IMR-90 (cell line): Measurements from ENCODE around the gene SIPA1L3. TPM values are rescaled to one million over a fixed set of nuclear protein-coding genes. Genes with fewer than 3 reads are reported as not detected.

Source experiments
- ATAC-seq: fragments of 200-7000 bp; cut with Tn5 transposase; 2 replicates; pipeline ENCODE4 v1.9.1; 2020; ENCODE audit warnings: low read depth, mild to moderate bottlenecking, moderate library complexity
- BruUV-seq: library from RNA; stranded (reverse); fragments of 400-500 nt; replicated peaks from 2 replicates; lab custom pipeline; 2021; lab: Mats Ljungman, UMichigan
- CTCF ChIA-PET: fragments of 300-600 bp; formaldehyde crosslinking; extraction: SDS; loops from one replicate; lab custom pipeline; 2021; ENCODE audit warnings: antibody characterized with exemption; lab: Yijun Ruan, JAX
- POLR2A ChIA-PET: fragments of 300-600 bp; sonication (Branson Sonifier 250); formaldehyde crosslinking; loops from one replicate; lab custom pipeline; 2022; ENCODE audit warnings: antibody characterized with exemption; ENCODE audit not compliant: unreplicated experiment; lab: Charles Lee
- DNase-seq: peaks from one replicate; pipeline ENCODE4 v3.0.0; 2013
- H2AFZ ChIP-seq: replicated peaks from 2 replicates; pipeline ENCODE3; 2013; ENCODE audit warnings: low read length, mild to moderate bottlenecking; ENCODE audit not compliant: poor library complexity
- H2AK5ac ChIP-seq: 2 replicates; pipeline ENCODE4 v1.6.1; 2013; ENCODE audit warnings: low read depth, low read length, inconsistent platforms
- H2AK9ac ChIP-seq: replicated peaks from 2 replicates; pipeline ENCODE3; 2013; ENCODE audit warnings: mild to moderate bottlenecking, low read depth, low read length, moderate library complexity; ENCODE audit not compliant: poor library complexity
- H2BK120ac ChIP-seq: 2 replicates; pipeline ENCODE4 v1.6.1; 2013; ENCODE audit warnings: low read depth, low read length, inconsistent platforms
- H2BK15ac ChIP-seq: 3 replicates; pipeline ENCODE4 v1.6.1; 2013; ENCODE audit warnings: low read depth, low read length, inconsistent platforms
- H2BK20ac ChIP-seq: 2 replicates; pipeline ENCODE4 v1.6.1; 2013; ENCODE audit warnings: low read depth, mild to moderate bottlenecking, inconsistent platforms, low read length, moderate library complexity
- H2BK5ac ChIP-seq: 2 replicates; pipeline ENCODE4 v1.6.1; 2013; ENCODE audit warnings: mild to moderate bottlenecking, low read depth, low read length, inconsistent platforms; ENCODE audit not compliant: poor library complexity, severe bottlenecking
- H3K14ac ChIP-seq: replicated peaks from 2 replicates; pipeline ENCODE4 v1.6.1; 2013; ENCODE audit warnings: low read depth, low read length, inconsistent platforms
- H3K18ac ChIP-seq: 2 replicates; pipeline ENCODE4 v1.6.1; 2013; ENCODE audit warnings: low read depth, low read length, control low read depth
- H3K23ac ChIP-seq: 2 replicates; pipeline ENCODE4 v1.6.1; 2013; ENCODE audit warnings: low read depth, low read length, inconsistent platforms
- H3K27ac ChIP-seq: 2 replicates; pipeline ENCODE4 v1.5.1; 2013; ENCODE audit warnings: mild to moderate bottlenecking, control low read depth, low read length; ENCODE audit not compliant: insufficient read depth
- H3K27me3 ChIP-seq: 2 replicates; pipeline ENCODE4 v1.6.1; 2013; ENCODE audit warnings: low read length; ENCODE audit not compliant: control insufficient read depth, insufficient read depth
- H3K36me3 ChIP-seq: 2 replicates; pipeline ENCODE4 v1.6.1; 2013; ENCODE audit warnings: low read length, mixed read lengths; ENCODE audit not compliant: control insufficient read depth, insufficient read depth
- H3K4ac ChIP-seq: 2 replicates; pipeline ENCODE4 v1.6.1; 2013; ENCODE audit warnings: low read depth, low read length, inconsistent platforms
- H3K4me1 ChIP-seq: 2 replicates; pipeline ENCODE4 v1.6.1; 2013; ENCODE audit warnings: low read length, mixed read lengths; ENCODE audit not compliant: control insufficient read depth, insufficient read depth
- H3K4me2 ChIP-seq: 2 replicates; pipeline ENCODE4 v1.6.1; 2013; ENCODE audit warnings: low read depth, mild to moderate bottlenecking, control low read depth, low read length, moderate library complexity
- H3K4me3 ChIP-seq: 2 replicates; pipeline ENCODE4 v1.5.1; 2013; ENCODE audit warnings: low read depth, mild to moderate bottlenecking, control low read depth, low read length, moderate library complexity; ENCODE audit not compliant: insufficient read depth
- H3K56ac ChIP-seq: 2 replicates; pipeline ENCODE4 v1.6.1; 2013; ENCODE audit warnings: low read length, inconsistent platforms; ENCODE audit not compliant: insufficient read depth; ENCODE audit errors: extremely low read depth
- H3K79me1 ChIP-seq, 2 experiments: 2 replicates each; pipeline ENCODE4 v1.6.1; 2013; ENCODE audit warnings: low read length in 2 of 2, inconsistent platforms in 1 of 2, low read depth in 1 of 2
- H3K9ac ChIP-seq: 2 replicates; pipeline ENCODE4 v1.6.1; 2013; ENCODE audit warnings: low read depth, low read length, control low read depth
- H3K9me1 ChIP-seq: 2 replicates; pipeline ENCODE4 v1.6.1; 2013; ENCODE audit warnings: low read length, inconsistent platforms; ENCODE audit not compliant: insufficient read depth
- H3K9me3 ChIP-seq: 2 replicates; pipeline ENCODE4 v1.6.1; 2013; ENCODE audit warnings: low read length; ENCODE audit not compliant: control insufficient read depth, insufficient read depth
- H4K20me1 ChIP-seq: 2 replicates; pipeline ENCODE4 v1.6.1; 2013; ENCODE audit warnings: low read length, inconsistent platforms; ENCODE audit not compliant: insufficient read depth
- H4K5ac ChIP-seq: 2 replicates; pipeline ENCODE4 v1.6.1; 2013; ENCODE audit warnings: mild to moderate bottlenecking, low read depth, low read length, control low read depth
- H4K8ac ChIP-seq, 2 experiments: 2 replicates each; pipeline ENCODE4 v1.6.1; 2013; ENCODE audit warnings: low read depth in 2 of 2, low read length in 2 of 2, control low read depth in 1 of 2, inconsistent platforms in 1 of 2
- H4K91ac ChIP-seq: 2 replicates; pipeline ENCODE4 v1.6.1; 2013; ENCODE audit warnings: low read depth, low read length, inconsistent platforms; ENCODE audit not compliant: insufficient read depth
- BHLHE40 ChIP-seq: fragments of 150-350 bp; IDR thresholded peaks from 2 replicates; pipeline ENCODE4 v1.6.1; 2016; ENCODE audit warnings: mild to moderate bottlenecking, low read depth, low read length
- CEBPB ChIP-seq: IDR thresholded peaks from 2 replicates; pipeline ENCODE4 v1.6.1; 2012; ENCODE audit warnings: low read depth, low read length, improper control_type of control experiment
- ELK1 ChIP-seq: fragments of 150-350 bp; IDR thresholded peaks from 2 replicates; pipeline ENCODE4 v1.6.1; 2016; ENCODE audit warnings: low read depth, mild to moderate bottlenecking, low read length, moderate library complexity, borderline replicate concordance
- FOS ChIP-seq: fragments of 150-350 bp; IDR thresholded peaks from 2 replicates; pipeline ENCODE4 v1.6.1; 2016; ENCODE audit warnings: low read depth, low read length
- MAFK ChIP-seq: IDR thresholded peaks from 2 replicates; pipeline ENCODE4 v1.6.1; 2012; ENCODE audit warnings: low read depth, low read length, improper control_type of control experiment
- MAZ ChIP-seq: IDR thresholded peaks from 2 replicates; pipeline ENCODE4 v1.6.1; 2012; ENCODE audit warnings: low read depth, mild to moderate bottlenecking, low read length, improper control_type of control experiment, moderate library complexity, borderline replicate concordance
- MXI1 ChIP-seq: IDR thresholded peaks from 2 replicates; pipeline ENCODE4 v1.6.1; 2012; ENCODE audit warnings: low read depth, mild to moderate bottlenecking, low read length, moderate library complexity, borderline replicate concordance
- RAD21 ChIP-seq: IDR thresholded peaks from 2 replicates; pipeline ENCODE4 v1.6.1; 2012; ENCODE audit warnings: low read length, improper control_type of control experiment
- RCOR1 ChIP-seq: IDR thresholded peaks from 2 replicates; pipeline ENCODE4 v1.6.1; 2012; ENCODE audit warnings: mild to moderate bottlenecking, low read length, improper control_type of control experiment; ENCODE audit not compliant: insufficient replicate concordance
- RFX5 ChIP-seq: IDR thresholded peaks from 2 replicates; pipeline ENCODE4 v1.8.0; 2012; ENCODE audit warnings: low read depth, mild to moderate bottlenecking, low read length, moderate library complexity
- SMC3 ChIP-seq: fragments of 150-350 bp; IDR thresholded peaks from 2 replicates; pipeline ENCODE4 v1.6.1; 2016; ENCODE audit warnings: low read depth, mild to moderate bottlenecking, antibody characterized with exemption, low read length, moderate library complexity
- WGBS, 2 experiments: methylation state at CpG; one replicate each; pipeline versions ENCODE4 v1.1.5 to v1.1.7; 2013; ENCODE audit warnings: missing lambda C conversion rate in 2 of 2; ENCODE audit not compliant: insufficient read length in 1 of 2; ENCODE audit errors: extremely low coverage in 2 of 2; 5-methylcytosine and 5-hydroxymethylcytosine counted together
- dilution Hi-C: fragments of 300-500 bp; cut with HindIII; formaldehyde crosslinking; loops from one replicate; pipeline ENCODE4 v1.14.3; 2018; ENCODE audit warnings: low sequenced_read_pairs; ENCODE audit not compliant: unreplicated experiment
- in situ Hi-C: fragments of 300-500 bp; cut with MboI; formaldehyde crosslinking; loops from 3 replicates; pipeline ENCODE4 v1.14.3; 2019; ENCODE audit warnings: low sequenced_read_pairs, inconsistent platforms, mixed read lengths
- intact Hi-C: fragments of 100-400 bp; cut with micrococcal nuclease; formaldehyde crosslinking; loops from 2 replicates; pipeline ENCODE4 v1.10.0; 2022
- polyA plus RNA-seq, 3 experiments: library from polyadenylated mRNA; depleted of rRNA; stranded (reverse); fragments of >200 nt; gene quantifications; 2 replicates each; pipeline ENCODE4 v1.2.3, GENCODE V29; 2012; ENCODE audit warnings: low replicate concordance in 1 of 3
- total RNA-seq: library from RNA; depleted of rRNA; stranded (reverse); fragments of >200 nt; gene quantifications from 2 replicates; pipeline ENCODE4 v1.2.3, GENCODE V29; 2012
- TF ChIP-seq, protein P1 (sequence below): conservative IDR thresholded peaks from 2 replicates; pipeline ENCODE4 v1.5.1; 2012; ENCODE audit warnings: mild to moderate bottlenecking, low read depth, low read length, improper control_type of control experiment

SIPA1L3 gene
- total and polyA plus RNA-seq, 2 of the 4 experiments (the other 2 are of a cell fraction), result 4.1 to 9.4 TPM

DNA sequence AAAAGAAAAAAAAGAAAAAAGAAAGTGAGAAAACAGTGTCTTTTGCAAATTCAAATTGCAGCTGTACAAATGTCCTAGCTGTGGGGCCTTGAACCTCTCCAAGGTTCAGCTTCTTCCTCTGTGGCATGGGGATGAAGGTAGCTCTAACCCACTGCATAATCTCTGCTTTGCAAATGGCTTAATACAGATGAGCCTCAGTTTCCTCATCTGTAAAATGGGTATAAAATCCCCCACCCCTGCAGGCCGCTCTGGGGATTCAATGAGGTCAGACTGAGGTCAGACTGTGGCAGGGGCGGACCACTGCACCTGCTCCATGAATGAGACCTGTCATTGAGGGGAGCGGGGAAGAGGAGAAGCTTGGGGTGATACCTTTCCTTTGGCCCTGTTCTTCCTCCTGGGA is 311.2 kb downstream of the SIPA1L3 start:
- no peak overlapping the region for H3K4me3 ChIP-seq
- no peak for ATAC-seq
- CTCF ChIA-PET, result no interaction called here
- no peak overlapping the region for H3K56ac ChIP-seq
- TF ChIP-seq MAZ, result no peak
- no peak for TF ChIP-seq RAD21
- no peak for TF ChIP-seq BHLHE40
- no peak for TF ChIP-seq SMC3
- no peak for TF ChIP-seq FOS
- TF ChIP-seq ELK1, result no peak
- TF ChIP-seq RFX5, result no peak
- no peak for TF ChIP-seq RCOR1
- no peak for TF ChIP-seq CEBPB
- TF ChIP-seq, protein P1, sequence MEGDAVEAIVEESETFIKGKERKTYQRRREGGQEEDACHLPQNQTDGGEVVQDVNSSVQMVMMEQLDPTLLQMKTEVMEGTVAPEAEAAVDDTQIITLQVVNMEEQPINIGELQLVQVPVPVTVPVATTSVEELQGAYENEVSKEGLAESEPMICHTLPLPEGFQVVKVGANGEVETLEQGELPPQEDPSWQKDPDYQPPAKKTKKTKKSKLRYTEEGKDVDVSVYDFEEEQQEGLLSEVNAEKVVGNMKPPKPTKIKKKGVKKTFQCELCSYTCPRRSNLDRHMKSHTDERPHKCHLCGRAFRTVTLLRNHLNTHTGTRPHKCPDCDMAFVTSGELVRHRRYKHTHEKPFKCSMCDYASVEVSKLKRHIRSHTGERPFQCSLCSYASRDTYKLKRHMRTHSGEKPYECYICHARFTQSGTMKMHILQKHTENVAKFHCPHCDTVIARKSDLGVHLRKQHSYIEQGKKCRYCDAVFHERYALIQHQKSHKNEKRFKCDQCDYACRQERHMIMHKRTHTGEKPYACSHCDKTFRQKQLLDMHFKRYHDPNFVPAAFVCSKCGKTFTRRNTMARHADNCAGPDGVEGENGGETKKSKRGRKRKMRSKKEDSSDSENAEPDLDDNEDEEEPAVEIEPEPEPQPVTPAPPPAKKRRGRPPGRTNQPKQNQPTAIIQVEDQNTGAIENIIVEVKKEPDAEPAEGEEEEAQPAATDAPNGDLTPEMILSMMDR, result no peak
- no peak for TF ChIP-seq MXI1
- no peak for TF ChIP-seq MAFK
- H2BK20ac ChIP-seq, result no peak overlapping the region
- dilution Hi-C loops, result no loop called here
- H3K18ac ChIP-seq, result no peak overlapping the region
- in situ Hi-C loops, result no loop called here
- no CpG with 5 or more reads among the region's 3 CpGs for WGBS, 2 experiments
- H4K91ac ChIP-seq, result no peak overlapping the region
- no peak for DNase-seq
- no peak overlapping the region for H2BK15ac ChIP-seq
- no peak overlapping the region for H3K9ac ChIP-seq
- H3K27ac ChIP-seq, result no peak overlapping the region
- no peak overlapping the region for H2AK5ac ChIP-seq
- peaks cover 5 to 14% of the 10 kb centered on the region in 2 experiments for H3K79me1 ChIP-seq
- no peak overlapping the region for H2AK9ac ChIP-seq
- no TSS peak for BruUV-seq
- no peak overlapping the region for H3K4me2 ChIP-seq
- no peak overlapping the region for H3K4ac ChIP-seq
- no peak overlapping the region for H2BK120ac ChIP-seq
- H4K8ac ChIP-seq, result no peak overlapping the region
- H3K27me3 ChIP-seq, result no peaks in the 10 kb centered on the region
- 0 out of 2 replicates have a peak, but pooled peaks cover 3% of the 10 kb centered on the region for H4K20me1 ChIP-seq
- H3K14ac ChIP-seq, result no peak overlapping the region
- peaks cover 2% of the 10 kb centered on the region; the same call in 1 of the 2 replicates for H3K36me3 ChIP-seq
- no peak overlapping the region for H3K23ac ChIP-seq
- H2BK5ac ChIP-seq, result no peak overlapping the region
- no peak overlapping the region for H2AFZ ChIP-seq
- 0 out of 2 replicates have a peak, but pooled peaks cover 2% of the 10 kb centered on the region for H3K4me1 ChIP-seq
- H3K9me1 ChIP-seq, result peaks cover 11% of the 10 kb centered on the region
- no peak overlapping the region for H4K5ac ChIP-seq
- H3K9me3 ChIP-seq, result no peaks in the 10 kb centered on the region
- intact Hi-C loops, result no loop called here
- POLR2A ChIA-PET, result no interaction called here
